T-helper 17 cell (primary cell): ENCODE results near the gene NWD2. TPM values are rescaled to one million over a fixed set of nuclear protein-coding genes. Genes with fewer than 3 reads are reported as not detected.
"Not testable (repeated sequence)": the region's sequence is repeated elsewhere in the genome, so short reads cannot be mapped to it uniquely, and the experiment has no call there.

ENCODE experiments used
- ATAC-seq: fragments of 150-1000 bp; cut with Tn5 transposase; 2 replicates; pipeline ENCODE4 v1.10.0; 2021; ENCODE audit warnings: mild to moderate bottlenecking, moderate library complexity
- DNase-seq, 3 donors: peaks; one replicate each; pipeline versions ENCODE4 v3.0.0 to v3.0.0-alpha.2; 2020 to 2021
- H3K9me3 ChIP-seq: one replicate; pipeline ENCODE4 v1.7.0; 2013; ENCODE audit warnings: low read length, mild to moderate bottlenecking; ENCODE audit not compliant: control insufficient read depth, poor library complexity, severe bottlenecking
- H3K27ac Mint-ChIP-seq: one replicate; pipeline ENCODE4 v1.8.0; 2022; ENCODE audit warnings: mild to moderate bottlenecking, moderate library complexity, mixed read lengths
- H3K27me3 Mint-ChIP-seq: one replicate; pipeline ENCODE4 v1.8.0; 2022; ENCODE audit warnings: mixed read lengths
- H3K36me3 Mint-ChIP-seq: one replicate; pipeline ENCODE4 v1.8.0; 2022; ENCODE audit warnings: low read depth, mixed read lengths
- H3K4me1 Mint-ChIP-seq: one replicate; pipeline ENCODE4 v1.8.0; 2022; ENCODE audit warnings: mild to moderate bottlenecking, mixed read lengths
- H3K4me3 Mint-ChIP-seq: one replicate; pipeline ENCODE4 v1.8.0; 2022; ENCODE audit warnings: mild to moderate bottlenecking, moderate library complexity, mixed read lengths
- total RNA-seq, 4 donors: library from RNA in 2 of 4; stranded (reverse) in 2 of 4; gene quantifications; one replicate each; pipeline ENCODE4 v1.2.3 and lab custom pipeline; 2022 to 2026

The NWD2 gene, protein sequence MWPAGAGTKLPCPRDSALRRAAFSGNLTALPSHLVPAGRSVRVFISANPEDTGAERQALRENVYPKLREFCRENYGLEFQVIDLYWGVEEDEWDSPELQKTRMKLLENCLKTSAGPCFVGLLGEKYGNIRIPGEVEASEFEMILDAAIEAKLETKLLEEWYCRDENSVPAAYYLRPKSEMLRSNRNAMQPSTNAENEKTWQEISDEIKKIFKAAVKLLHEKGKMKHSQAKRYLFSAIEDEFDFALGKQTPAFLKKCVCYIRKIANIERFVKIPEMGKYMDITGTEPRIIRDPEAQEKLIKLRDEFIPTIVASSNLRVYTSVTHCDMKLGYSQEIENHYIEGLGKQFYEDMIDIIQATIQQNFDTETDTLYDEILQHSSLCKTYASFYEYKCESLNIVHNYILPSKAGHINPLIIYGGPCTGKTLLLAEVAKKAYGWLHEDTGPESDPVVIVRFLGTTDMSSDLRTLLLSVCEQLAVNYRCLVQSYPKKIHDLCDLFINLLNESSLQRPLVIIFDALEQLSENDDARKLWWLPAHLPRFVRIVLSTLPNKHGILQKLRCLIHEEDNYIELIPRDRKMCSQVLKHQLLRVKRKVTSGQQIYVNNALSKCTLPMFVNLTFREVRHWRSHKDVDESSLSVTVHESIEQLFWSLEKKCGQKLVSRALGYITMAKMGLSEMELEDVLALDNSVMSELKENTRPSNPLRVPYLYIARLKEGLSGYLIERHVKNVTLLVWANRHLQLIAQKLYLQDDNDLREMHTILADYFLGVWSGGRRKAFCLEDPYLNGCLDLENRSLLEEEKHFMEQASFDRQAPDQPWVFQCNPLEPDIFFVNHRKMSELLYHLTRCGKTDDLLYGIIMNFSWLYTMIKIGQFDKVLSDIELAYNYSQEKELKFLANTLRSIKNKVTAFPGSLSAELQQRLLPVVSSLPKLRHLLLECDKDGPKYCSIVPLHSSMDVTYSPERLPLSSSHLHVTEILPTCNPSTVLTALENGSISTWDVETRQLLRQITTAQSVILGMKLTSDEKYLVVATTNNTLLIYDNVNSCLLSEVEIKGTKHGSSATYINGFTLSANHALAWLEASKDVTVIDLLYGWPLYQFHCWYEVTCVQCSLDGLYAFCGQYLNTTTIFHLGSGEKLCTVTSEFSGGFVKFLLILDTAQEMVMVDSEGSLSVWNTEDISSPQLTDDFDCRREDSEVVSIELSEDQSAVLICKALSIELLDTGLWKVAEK (N-terminal part only)
- total RNA-seq (not detected), total RNA-seq (lab: John Stamatoyannopoulos, UW) (0 reads per million in 2 donors)

DNA sequence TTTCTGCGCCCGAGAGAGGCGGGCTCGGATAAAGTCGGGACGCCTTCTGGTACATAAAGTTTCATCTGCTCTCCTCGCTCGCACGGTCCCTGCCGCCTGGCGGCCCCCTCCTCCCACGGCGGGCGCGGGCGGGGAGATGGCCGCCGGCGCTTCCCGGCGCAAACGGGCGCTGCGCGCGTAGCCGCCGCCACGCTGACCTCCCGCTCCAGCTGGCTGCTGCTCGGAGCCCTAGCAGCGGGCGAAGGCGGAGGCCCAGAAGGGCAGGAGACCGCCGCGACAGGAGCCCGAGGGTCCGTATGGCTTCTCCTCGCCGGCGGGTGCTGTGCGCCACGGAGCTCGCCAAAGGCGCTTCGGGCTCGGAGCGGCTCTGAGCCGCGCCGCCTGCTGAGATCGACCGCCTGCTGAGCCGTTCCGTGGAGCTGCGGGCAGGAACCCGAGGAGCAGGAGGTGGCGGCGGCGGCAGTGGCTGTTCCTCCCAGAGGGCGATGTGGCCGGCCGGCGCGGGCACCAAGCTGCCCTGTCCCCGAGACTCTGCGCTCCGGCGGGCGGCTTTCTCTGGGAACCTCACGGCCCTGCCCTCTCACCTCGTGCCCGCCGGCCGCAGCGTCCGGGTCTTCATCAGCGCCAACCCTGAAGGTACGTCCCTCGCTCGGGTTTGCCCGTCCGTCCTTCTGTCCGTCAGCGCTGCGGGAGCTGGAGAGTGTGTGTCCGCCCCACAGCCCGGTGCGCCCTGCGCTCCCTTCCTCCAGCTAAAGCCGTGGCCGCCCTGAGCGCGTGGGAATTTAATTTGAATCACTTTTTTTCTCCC is at the start of gene NWD2:
Gene NWD2 (plus strand): TSS at position 161 of the 808 bp plus-strand sequence. CDS start 325 bp downstream, at position 486.
- no peak within 1 kb of the TSS for H3K27ac Mint-ChIP-seq
- H3K27me3 Mint-ChIP-seq, result peaks cover 56% of the 10 kb centered on the region
- no peak for ATAC-seq
- peak within 1 kb of the TSS; percentile 19 for H3K4me3 Mint-ChIP-seq
- no peaks in the 10 kb centered on the region for H3K36me3 Mint-ChIP-seq
- no peaks in the 10 kb centered on the region for H3K9me3 ChIP-seq
- no peaks in the 10 kb centered on the region for H3K4me1 Mint-ChIP-seq
- no peak for DNase-seq

- H3K27me3 Mint-ChIP-seq, result no peaks in the 10 kb centered on the region
- no peaks in the 10 kb centered on the region for H3K9me3 ChIP-seq
- H3K4me1 Mint-ChIP-seq, result no peaks in the 10 kb centered on the region
- DNase-seq, result no peak
- ATAC-seq, result no peak
- no peak overlapping the region for H3K27ac Mint-ChIP-seq
- no peak overlapping the region for H3K4me3 Mint-ChIP-seq
- no peaks in the 10 kb centered on the region for H3K36me3 Mint-ChIP-seq
These were observed 46.6 kb upstream of the NWD2 start for GRCh38 chr4:37197899-37198298.

DNA sequence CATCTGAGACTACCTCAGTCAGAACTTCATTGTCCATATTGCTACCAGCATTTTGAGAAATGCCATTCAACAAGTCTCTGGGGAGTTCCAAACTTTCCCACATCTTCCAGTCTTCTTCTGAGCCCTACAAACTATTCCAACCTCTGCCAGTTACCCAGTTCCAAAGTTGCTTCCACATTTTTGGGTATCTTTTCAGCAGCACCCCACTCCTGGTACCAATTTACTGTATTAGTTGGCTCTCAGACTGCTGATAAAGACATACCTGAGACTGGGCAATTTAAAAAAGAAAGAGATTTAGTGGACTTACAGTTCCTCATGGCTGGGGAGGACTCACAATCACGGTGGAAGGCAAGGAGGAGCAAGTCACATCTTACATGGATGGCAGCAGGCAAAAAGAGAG is 39.8 kb upstream of the NWD2 start:
- not testable (repeated sequence) for H3K36me3 Mint-ChIP-seq, H3K4me1 Mint-ChIP-seq, H3K27me3 Mint-ChIP-seq, ATAC-seq, H3K9me3 ChIP-seq, H3K27ac Mint-ChIP-seq, H3K4me3 Mint-ChIP-seq, DNase-seq

DNA sequence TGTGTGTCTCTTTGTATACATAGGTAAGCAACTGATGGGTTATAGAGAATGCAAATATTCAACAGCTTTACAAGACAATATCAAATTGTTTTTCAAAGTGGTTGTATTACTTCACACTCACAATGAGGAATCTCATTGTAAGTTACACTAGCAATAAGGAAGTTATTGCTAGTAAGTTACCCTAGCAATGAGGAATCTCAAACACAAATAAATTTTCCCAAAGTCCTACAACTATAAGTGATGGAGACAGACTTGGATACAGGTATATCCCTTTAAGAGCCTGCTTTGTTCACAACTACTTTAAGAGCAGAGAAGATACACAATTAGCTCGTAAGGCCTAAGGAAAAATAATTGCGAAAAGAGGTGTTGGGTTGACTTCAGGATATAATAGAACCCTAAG is 28.3 kb upstream of the NWD2 start:
- Mint-ChIP-seq H3K27me3 (no peaks in the 10 kb centered on the region), H3K27ac (no peak overlapping the region), H3K4me3 (no peak overlapping the region), H3K36me3 (no peaks in the 10 kb centered on the region), H3K4me1 (no peaks in the 10 kb centered on the region)
- H3K9me3 ChIP-seq, result no peaks in the 10 kb centered on the region
- ATAC-seq, result no peak
- no peak for DNase-seq

DNA sequence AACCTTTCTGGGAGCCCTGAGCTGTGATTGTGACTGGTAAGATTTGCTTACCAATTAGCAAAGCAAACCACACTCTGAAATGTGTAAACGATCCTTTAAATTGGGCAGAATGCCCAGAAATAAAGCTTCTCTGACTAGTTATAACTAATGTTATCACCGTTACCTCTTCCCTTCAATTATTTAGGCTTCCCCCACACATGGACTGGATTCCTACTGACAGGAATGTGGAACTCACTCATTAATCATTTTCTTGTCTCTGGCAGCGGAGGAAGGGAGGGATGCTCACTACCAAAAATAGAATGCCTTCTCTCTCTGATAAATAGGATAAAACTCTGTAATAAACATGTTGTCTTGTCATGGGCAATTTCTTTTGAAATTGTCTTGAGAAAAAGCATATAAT is 25.3 kb upstream of the NWD2 start:
- H3K4me3 Mint-ChIP-seq, result no peak overlapping the region
- ATAC-seq, result no peak
- H3K27ac Mint-ChIP-seq, result no peak overlapping the region

GRCh38 chr4:37219990-37220389 is 24.6 kb upstream of the NWD2 start:
- DNase-seq, result no peak
- H3K4me3 Mint-ChIP-seq, result no peak overlapping the region
- ATAC-seq, result no peak
- H3K27ac Mint-ChIP-seq, result no peak overlapping the region
- no peaks in the 10 kb centered on the region for H3K9me3 ChIP-seq
- H3K4me1 Mint-ChIP-seq, result no peaks in the 10 kb centered on the region
- H3K36me3 Mint-ChIP-seq, result no peaks in the 10 kb centered on the region
- H3K27me3 Mint-ChIP-seq, result no peaks in the 10 kb centered on the region

More for the DNA sequence above, 25.3 kb upstream of the NWD2 start:
- DNase-seq, result no peak
- no peaks in the 10 kb centered on the region for H3K9me3 ChIP-seq
- Mint-ChIP-seq H3K36me3 (no peaks in the 10 kb centered on the region), H3K4me1 (no peaks in the 10 kb centered on the region), H3K27me3 (no peaks in the 10 kb centered on the region)

DNA sequence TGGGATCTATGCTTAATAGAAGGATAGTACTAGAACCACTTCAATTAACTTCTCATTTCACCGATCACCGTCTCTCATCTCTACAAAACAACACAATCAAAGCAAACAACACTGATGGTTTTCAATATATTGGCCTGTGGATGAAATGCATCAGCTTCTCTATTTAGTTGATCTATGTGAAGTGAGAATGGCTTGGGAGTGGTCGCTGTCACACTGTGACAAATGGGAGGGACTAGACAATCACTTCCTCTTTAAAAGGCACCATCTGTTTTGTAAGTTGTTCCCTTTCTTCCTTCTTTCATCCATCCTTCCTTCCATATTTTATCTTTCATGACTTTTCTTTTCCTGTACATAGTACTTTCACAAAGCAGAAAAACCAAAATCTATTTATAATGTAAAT is 23.9 kb upstream of the NWD2 start:
- Mint-ChIP-seq H3K36me3 (no peaks in the 10 kb centered on the region), H3K4me1 (no peaks in the 10 kb centered on the region), H3K27me3 (no peaks in the 10 kb centered on the region), H3K4me3 (no peak overlapping the region), H3K27ac (no peak overlapping the region)
- H3K9me3 ChIP-seq, result no peaks in the 10 kb centered on the region
- ATAC-seq (no peak), DNase-seq (no peak)

DNA sequence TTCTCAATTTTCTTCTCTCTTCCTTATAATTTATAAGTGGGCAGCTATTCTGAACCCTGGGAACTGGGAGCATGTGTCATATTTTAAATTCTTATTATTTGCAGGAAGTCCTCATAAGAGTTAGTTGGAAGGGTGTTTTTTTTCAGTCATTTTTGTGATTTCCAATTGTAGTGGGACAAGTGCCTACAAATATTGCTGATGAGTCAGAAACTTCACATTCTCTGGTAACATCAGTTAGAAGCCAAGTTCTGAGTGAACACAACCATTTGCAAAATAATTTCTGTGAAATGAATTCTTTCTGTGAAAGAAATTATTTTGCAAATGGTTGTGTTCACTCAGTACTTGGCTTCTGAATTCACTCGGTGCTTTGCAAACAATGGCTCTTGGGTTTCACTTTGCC is 20.8 kb upstream of the NWD2 start:
- ATAC-seq (no peak), DNase-seq (no peak)
- Mint-ChIP-seq H3K36me3 (no peaks in the 10 kb centered on the region), H3K4me1 (no peaks in the 10 kb centered on the region), H3K4me3 (no peak overlapping the region), H3K27ac (no peak overlapping the region), H3K27me3 (no peaks in the 10 kb centered on the region)
- no peaks in the 10 kb centered on the region for H3K9me3 ChIP-seq

- no peaks in the 10 kb centered on the region for H3K36me3 Mint-ChIP-seq
- no peak overlapping the region for H3K4me3 Mint-ChIP-seq
- ATAC-seq, result no peak
These were observed 19.7 kb upstream of the NWD2 start for GRCh38 chr4:37224854-37225253.

DNA sequence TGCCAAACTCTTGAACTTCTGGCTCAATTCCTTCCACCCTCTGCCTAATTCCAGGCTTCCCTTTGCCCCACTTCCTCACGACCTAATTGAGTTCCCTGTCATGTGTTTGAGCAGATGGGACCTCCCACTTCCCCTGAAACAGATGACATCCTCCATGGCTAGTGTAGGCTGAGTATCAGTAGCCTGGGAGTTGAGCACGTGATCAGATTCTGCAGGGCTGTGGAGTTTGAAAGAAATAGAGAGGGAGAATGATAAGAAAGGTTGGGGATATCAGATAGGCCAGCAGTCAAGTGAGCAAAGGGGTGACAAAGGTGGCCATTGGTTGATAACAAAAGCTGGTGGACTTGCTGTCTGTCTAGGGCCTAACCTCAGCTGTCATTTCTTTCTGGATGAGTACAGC is 18.8 kb upstream of the NWD2 start:
- H3K9me3 ChIP-seq, result no peaks in the 10 kb centered on the region
- H3K4me3 Mint-ChIP-seq, result no peak overlapping the region
- no peak for ATAC-seq
- no peaks in the 10 kb centered on the region for H3K4me1 Mint-ChIP-seq
- no peaks in the 10 kb centered on the region for H3K27me3 Mint-ChIP-seq
- no peak for DNase-seq
- no peak overlapping the region for H3K27ac Mint-ChIP-seq
- no peaks in the 10 kb centered on the region for H3K36me3 Mint-ChIP-seq

More at GRCh38 chr4:37224854-37225253, 19.7 kb upstream of the NWD2 start:
- DNase-seq, result no peak
- Mint-ChIP-seq H3K27ac (no peak overlapping the region), H3K27me3 (no peaks in the 10 kb centered on the region), H3K4me1 (no peaks in the 10 kb centered on the region)
- H3K9me3 ChIP-seq, result no peaks in the 10 kb centered on the region

DNA sequence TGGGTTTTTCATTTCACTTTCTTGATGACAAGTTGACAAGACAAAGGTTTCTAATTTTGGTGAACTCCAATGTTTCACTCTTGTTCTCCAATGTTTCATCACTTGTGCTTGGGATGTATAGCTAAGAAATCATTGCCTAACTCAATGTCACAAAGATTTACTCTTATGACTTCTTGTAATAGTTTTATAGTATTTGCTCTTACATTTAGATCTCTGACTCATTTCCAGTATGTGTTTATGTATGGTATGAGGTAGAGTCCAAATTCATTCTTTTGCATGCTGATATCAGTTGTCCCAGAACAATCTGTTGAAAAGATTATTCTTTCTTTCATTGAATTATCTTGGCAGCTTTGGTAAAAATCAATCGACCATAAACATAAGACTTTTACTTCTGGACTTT is 12.2 kb upstream of the NWD2 start:
- Mint-ChIP-seq H3K4me3 (no peak overlapping the region), H3K27ac (no peak overlapping the region), H3K4me1 (no peaks in the 10 kb centered on the region), H3K27me3 (peaks cover 6% of the 10 kb centered on the region), H3K36me3 (no peaks in the 10 kb centered on the region)
- DNase-seq, result no peak
- no peak for ATAC-seq
- no peaks in the 10 kb centered on the region for H3K9me3 ChIP-seq

GRCh38 chr4:37236165-37236564 is 8.4 kb upstream of the NWD2 start:
- peaks cover 21% of the 10 kb centered on the region for H3K27me3 Mint-ChIP-seq
- no peak for DNase-seq
- H3K4me1 Mint-ChIP-seq, result no peaks in the 10 kb centered on the region
- no peaks in the 10 kb centered on the region for H3K9me3 ChIP-seq
- no peak overlapping the region for H3K4me3 Mint-ChIP-seq
- H3K36me3 Mint-ChIP-seq, result no peaks in the 10 kb centered on the region
- no peak overlapping the region for H3K27ac Mint-ChIP-seq
- no peak for ATAC-seq
